Measurements from ENCODE around the gene SCAPER. TPM values are rescaled to one million over a fixed set of nuclear protein-coding genes. Genes with fewer than 3 reads are reported as not detected.

SCAPER gene
- total RNA-seq, 1 experiment from 2014 or later: 10.3 TPM

- ChIA-PET CTCF (no interaction called here), POLR2A (no interaction called here)
- TF ChIP-seq, protein P1, sequence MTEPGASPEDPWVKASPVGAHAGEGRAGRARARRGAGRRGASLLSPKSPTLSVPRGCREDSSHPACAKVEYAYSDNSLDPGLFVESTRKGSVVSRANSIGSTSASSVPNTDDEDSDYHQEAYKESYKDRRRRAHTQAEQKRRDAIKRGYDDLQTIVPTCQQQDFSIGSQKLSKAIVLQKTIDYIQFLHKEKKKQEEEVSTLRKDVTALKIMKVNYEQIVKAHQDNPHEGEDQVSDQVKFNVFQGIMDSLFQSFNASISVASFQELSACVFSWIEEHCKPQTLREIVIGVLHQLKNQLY (CRISPR knock-in tag; IDR thresholded peaks at IDR 0.05): no peak
- TF ChIP-seq ARID4B (CRISPR knock-in tag; IDR thresholded peaks at IDR 0.05; ENCODE audit: borderline replicate concordance): no peak
- no peak for TF ChIP-seq ELF4 (CRISPR knock-in tag; IDR thresholded peaks at IDR 0.05; ENCODE audit: low read depth)
- TF ChIP-seq, protein P2, sequence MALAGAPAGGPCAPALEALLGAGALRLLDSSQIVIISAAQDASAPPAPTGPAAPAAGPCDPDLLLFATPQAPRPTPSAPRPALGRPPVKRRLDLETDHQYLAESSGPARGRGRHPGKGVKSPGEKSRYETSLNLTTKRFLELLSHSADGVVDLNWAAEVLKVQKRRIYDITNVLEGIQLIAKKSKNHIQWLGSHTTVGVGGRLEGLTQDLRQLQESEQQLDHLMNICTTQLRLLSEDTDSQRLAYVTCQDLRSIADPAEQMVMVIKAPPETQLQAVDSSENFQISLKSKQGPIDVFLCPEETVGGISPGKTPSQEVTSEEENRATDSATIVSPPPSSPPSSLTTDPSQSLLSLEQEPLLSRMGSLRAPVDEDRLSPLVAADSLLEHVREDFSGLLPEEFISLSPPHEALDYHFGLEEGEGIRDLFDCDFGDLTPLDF (CRISPR knock-in tag; IDR thresholded peaks at IDR 0.05): no peak
- Mint-ChIP-seq H3K4me3 (no peak overlapping the region), H3K27me3 (ENCODE audit: low read depth) (no peaks in the 10 kb centered on the region), H3K4me1 (no peaks in the 10 kb centered on the region), H3K9me3 (no peaks in the 10 kb centered on the region), H3K27ac (no peak overlapping the region), H3K36me3 (no peaks in the 10 kb centered on the region)
- no peak for DNase-seq (ENCODE audit: low spot score)
- ATAC-seq: no peak
Observed at GRCh38 chr15:76533060-76533820, 371.9 kb downstream of the SCAPER start.

DNA sequence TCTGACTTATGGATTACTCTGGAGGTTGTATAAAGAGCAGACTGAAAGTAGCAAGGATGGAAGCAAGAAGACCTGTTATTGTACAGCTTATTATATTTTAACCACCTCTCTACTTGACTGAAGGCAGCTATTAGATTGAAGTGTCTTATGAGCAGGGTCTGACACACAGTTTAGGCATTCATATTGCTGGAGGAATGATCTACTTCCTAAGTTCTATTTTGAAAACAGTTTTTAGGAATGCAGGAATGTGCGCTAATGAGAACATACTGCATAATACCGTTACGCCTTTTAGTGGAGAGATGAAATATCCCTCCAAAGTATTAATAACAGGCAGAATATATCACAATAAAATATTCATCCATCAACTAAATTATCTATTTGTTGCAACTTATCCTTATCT, 375.2 kb downstream of the SCAPER start:
- no peaks in the 10 kb centered on the region for H3K27me3 Mint-ChIP-seq (ENCODE audit: low read depth)
- ATAC-seq (no peak), DNase-seq (ENCODE audit: low spot score) (no peak)
- POLR2A ChIA-PET: no interaction called here
- H3K4me3 Mint-ChIP-seq: no peak overlapping the region
- CTCF ChIA-PET: no interaction called here
- no peak overlapping the region for H3K27ac Mint-ChIP-seq
- peaks cover 3% of the 10 kb centered on the region; the same call in 1 of the 2 replicates for H3K9me3 Mint-ChIP-seq
- no peaks in the 10 kb centered on the region for H3K36me3 Mint-ChIP-seq
- H3K4me1 Mint-ChIP-seq: no peaks in the 10 kb centered on the region
- TF ChIP-seq FOXJ3 (CRISPR knock-in tag; IDR thresholded peaks at IDR 0.05; ENCODE audit: borderline replicate concordance) (no peak), GTF2I (CRISPR knock-in tag; conservative IDR thresholded peaks at IDR 0.05) (no peak), USF2 (CRISPR knock-in tag; IDR thresholded peaks at IDR 0.05) (no peak), NR3C1 (CRISPR knock-in tag; conservative IDR thresholded peaks at IDR 0.05; ENCODE audit: low read depth) (no peak), ZNF423 (CRISPR knock-in tag; IDR thresholded peaks at IDR 0.05) (no peak), ZNF121 (CRISPR knock-in tag; IDR thresholded peaks at IDR 0.05) (no peak), RELA (CRISPR knock-in tag; IDR thresholded peaks at IDR 0.05; ENCODE audit: borderline replicate concordance) (no peak), AFF4 (CRISPR knock-in tag; IDR thresholded peaks at IDR 0.05; ENCODE audit: borderline replicate concordance) (no peak), ATF6 (CRISPR knock-in tag; IDR thresholded peaks at IDR 0.05) (no peak)
- TF ChIP-seq, protein P3, sequence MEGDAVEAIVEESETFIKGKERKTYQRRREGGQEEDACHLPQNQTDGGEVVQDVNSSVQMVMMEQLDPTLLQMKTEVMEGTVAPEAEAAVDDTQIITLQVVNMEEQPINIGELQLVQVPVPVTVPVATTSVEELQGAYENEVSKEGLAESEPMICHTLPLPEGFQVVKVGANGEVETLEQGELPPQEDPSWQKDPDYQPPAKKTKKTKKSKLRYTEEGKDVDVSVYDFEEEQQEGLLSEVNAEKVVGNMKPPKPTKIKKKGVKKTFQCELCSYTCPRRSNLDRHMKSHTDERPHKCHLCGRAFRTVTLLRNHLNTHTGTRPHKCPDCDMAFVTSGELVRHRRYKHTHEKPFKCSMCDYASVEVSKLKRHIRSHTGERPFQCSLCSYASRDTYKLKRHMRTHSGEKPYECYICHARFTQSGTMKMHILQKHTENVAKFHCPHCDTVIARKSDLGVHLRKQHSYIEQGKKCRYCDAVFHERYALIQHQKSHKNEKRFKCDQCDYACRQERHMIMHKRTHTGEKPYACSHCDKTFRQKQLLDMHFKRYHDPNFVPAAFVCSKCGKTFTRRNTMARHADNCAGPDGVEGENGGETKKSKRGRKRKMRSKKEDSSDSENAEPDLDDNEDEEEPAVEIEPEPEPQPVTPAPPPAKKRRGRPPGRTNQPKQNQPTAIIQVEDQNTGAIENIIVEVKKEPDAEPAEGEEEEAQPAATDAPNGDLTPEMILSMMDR (IDR thresholded peaks at IDR 0.05): no peak
- TF ChIP-seq, protein P4, sequence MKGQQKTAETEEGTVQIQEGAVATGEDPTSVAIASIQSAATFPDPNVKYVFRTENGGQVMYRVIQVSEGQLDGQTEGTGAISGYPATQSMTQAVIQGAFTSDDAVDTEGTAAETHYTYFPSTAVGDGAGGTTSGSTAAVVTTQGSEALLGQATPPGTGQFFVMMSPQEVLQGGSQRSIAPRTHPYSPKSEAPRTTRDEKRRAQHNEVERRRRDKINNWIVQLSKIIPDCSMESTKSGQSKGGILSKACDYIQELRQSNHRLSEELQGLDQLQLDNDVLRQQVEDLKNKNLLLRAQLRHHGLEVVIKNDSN (CRISPR knock-in tag; IDR thresholded peaks at IDR 0.05): no peak

All from WTC11 (cell line).